Loucy (cell line): ENCODE results near the gene LCE3B.

Experiments used
- EZH2phosphoT487 ChIP-seq: fragments of 200-600 bp; IDR thresholded peaks from 2 replicates; pipeline ENCODE4 v1.6.1; 2018; ENCODE audit warnings: antibody characterized with exemption, mild to moderate bottlenecking, moderate library complexity, borderline replicate concordance
- TF ChIP-seq, protein P1 (sequence below): fragments of 200-600 bp; sonication (generic); conservative IDR thresholded peaks from 2 replicates; pipeline ENCODE4 v1.5.1; 2014; ENCODE audit warnings: mild to moderate bottlenecking, antibody characterized with exemption, low read length

DNA sequence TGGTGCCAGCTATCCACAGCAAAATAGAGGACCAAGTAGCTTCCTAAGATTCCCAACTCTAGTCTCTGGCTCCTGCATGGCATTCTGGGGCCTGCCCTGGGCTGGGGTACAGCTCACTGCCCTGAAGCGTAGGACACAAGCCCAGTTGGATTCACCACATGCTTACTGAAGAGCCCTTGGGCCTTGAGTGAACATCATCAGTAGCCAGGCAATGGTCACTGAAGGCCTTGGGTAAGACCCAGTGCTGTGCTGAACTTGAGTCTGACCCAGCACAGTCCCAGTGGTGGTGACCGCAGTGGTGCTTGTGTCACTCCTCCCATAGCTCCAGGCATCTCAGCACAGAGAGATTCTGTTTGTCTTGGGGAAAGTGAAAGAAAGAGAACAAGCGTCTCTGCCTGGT, 17.0 kb downstream of the LCE3B start:
- TF ChIP-seq, protein P1, sequence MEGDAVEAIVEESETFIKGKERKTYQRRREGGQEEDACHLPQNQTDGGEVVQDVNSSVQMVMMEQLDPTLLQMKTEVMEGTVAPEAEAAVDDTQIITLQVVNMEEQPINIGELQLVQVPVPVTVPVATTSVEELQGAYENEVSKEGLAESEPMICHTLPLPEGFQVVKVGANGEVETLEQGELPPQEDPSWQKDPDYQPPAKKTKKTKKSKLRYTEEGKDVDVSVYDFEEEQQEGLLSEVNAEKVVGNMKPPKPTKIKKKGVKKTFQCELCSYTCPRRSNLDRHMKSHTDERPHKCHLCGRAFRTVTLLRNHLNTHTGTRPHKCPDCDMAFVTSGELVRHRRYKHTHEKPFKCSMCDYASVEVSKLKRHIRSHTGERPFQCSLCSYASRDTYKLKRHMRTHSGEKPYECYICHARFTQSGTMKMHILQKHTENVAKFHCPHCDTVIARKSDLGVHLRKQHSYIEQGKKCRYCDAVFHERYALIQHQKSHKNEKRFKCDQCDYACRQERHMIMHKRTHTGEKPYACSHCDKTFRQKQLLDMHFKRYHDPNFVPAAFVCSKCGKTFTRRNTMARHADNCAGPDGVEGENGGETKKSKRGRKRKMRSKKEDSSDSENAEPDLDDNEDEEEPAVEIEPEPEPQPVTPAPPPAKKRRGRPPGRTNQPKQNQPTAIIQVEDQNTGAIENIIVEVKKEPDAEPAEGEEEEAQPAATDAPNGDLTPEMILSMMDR = no peak
- no peak for TF ChIP-seq EZH2phosphoT487
